ENCODE results near the gene ALK.

DNA sequence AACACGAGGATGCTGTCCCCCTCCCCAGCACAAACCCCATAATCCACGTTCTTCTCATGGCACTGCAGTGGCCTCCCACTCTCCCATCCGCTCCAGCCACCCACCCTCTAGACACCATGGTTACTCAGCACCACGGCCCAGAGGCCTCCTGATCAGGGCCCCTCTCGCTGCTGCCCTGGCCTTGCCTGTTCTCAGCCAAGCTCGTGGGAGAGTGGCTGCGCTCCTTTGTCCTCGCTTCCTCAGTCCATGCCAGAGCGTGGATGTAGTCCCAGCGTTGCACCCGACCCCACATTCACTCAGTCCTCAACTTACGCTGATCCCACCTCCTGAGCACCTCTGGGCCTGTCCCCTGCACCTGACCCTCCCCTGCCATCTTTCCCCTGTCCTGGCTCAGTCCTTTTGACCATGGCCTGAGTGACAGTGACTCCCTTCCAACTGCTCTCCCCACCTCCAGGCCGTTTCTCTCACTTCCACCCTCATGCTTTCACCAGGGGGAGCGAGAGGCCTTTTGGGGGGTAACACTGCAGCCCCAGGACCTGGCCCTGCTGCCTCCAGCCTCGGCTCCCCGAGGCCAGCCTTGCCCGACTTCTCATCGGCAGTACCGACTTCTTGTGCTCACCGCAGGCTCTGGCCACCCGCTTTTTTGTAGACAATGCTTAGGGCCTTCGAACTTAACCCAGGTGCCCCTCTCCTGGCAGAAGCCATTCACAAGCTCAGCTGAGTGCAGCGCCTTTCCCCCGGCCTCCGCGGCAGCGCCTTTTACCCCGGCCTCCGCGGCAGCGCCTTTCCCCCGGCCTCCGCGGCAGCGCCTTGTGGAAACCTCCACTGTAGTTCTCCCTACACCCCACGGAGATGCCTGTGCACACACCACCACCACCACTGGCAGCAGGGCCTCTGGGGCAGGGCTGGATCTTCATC lies 674.7 kb downstream of the ALK start:
- TF ChIP-seq POLR2A (IDR thresholded peaks at IDR 0.05) (no peak), CTCF (IDR thresholded peaks at IDR 0.05) (no peak), POLR2AphosphoS5 (IDR thresholded peaks at IDR 0.05) (no peak)

All from sigmoid colon (tissue), 4 donors.